OCI-LY3 (cell line): ENCODE data around the gene SPTA1.

Experiments
- H2AFZ ChIP-seq: fragments of 200-600, 300-600 bp; shearing (Covaris generic); 2 replicates; pipeline ENCODE4 v1.6.0; 2014; ENCODE audit warnings: antibody characterized with exemption, low read depth, low read length
- H3K27ac ChIP-seq: fragments of 200-600, 300-600 bp; sonication (generic); 2 replicates; pipeline ENCODE4 v1.5.1; 2014; ENCODE audit warnings: mild to moderate bottlenecking, low read length, moderate library complexity, mixed read lengths
- H3K27me3 ChIP-seq: fragments of 200-600, 300-600 bp; sonication (generic); 2 replicates; pipeline ENCODE4 v1.6.1; 2014; ENCODE audit warnings: low read depth, low read length, mixed read lengths
- H3K36me3 ChIP-seq: fragments of 200-600, 300-600 bp; sonication (generic); replicated peaks from 2 replicates; pipeline ENCODE3; 2014; ENCODE audit warnings: low read depth, low read length, mixed read lengths
- H3K4me1 ChIP-seq: fragments of 300-600, 200-600 bp; sonication (generic); 2 replicates; pipeline ENCODE4 v1.6.1; 2014; ENCODE audit warnings: low read length, mixed read lengths
- H3K4me2 ChIP-seq: fragments of 200-600, 300-600 bp; sonication (generic); 2 replicates; pipeline ENCODE4 v1.6.1; 2014; ENCODE audit warnings: low read length, mixed read lengths
- H3K4me3 ChIP-seq: fragments of 300-600, 200-600 bp; sonication (generic); 2 replicates; pipeline ENCODE4 v1.5.1; 2014; ENCODE audit warnings: antibody characterized with exemption, mild to moderate bottlenecking, low read length, moderate library complexity
- H3K79me2 ChIP-seq: fragments of 300-600, 200-600 bp; shearing (Covaris generic); 2 replicates; pipeline ENCODE4 v1.6.1; 2014; ENCODE audit warnings: mild to moderate bottlenecking, low read length, mixed read lengths
- H3K9ac ChIP-seq: fragments of 300-600, 200-600 bp; shearing (Covaris generic); 2 replicates; pipeline ENCODE4 v1.6.0; 2014; ENCODE audit warnings: mild to moderate bottlenecking, low read length, moderate library complexity
- H3K9me3 ChIP-seq: fragments of 200-600, 300-600 bp; shearing (Covaris generic); 2 replicates; pipeline ENCODE4 v1.6.1; 2014; ENCODE audit warnings: low read length, mixed read lengths; ENCODE audit not compliant: insufficient read depth
- H4K20me1 ChIP-seq: fragments of 200-600, 300-600 bp; sonication (generic); 2 replicates; pipeline ENCODE4 v1.6.1; 2016; ENCODE audit warnings: low read length, mixed read lengths; ENCODE audit not compliant: insufficient read depth
- CTCF ChIP-seq: fragments of 200-600, 300-600 bp; sonication (generic); IDR thresholded peaks from 2 replicates; pipeline ENCODE4 v1.5.1; 2014; ENCODE audit warnings: antibody characterized with exemption, low read length, low read depth
- EZH2phosphoT487 ChIP-seq: fragments of 200-600 bp; shearing (Covaris generic); IDR thresholded peaks from 2 replicates; pipeline ENCODE4 v1.6.1; 2018; ENCODE audit warnings: antibody characterized with exemption, mixed run types, low read depth

Gene SPTA1

GRCh38 chr1:158654086-158654485, 32.4 kb downstream of the SPTA1 start:
- no peaks in the 10 kb centered on the region for H3K27me3 ChIP-seq
- H3K9ac ChIP-seq, result no peak overlapping the region
- H3K4me3 ChIP-seq, result no peak overlapping the region
- no peak for TF ChIP-seq CTCF
- TF ChIP-seq EZH2phosphoT487, result no peak
- H3K4me2 ChIP-seq, result no peak overlapping the region
- no peaks in the 10 kb centered on the region for H3K79me2 ChIP-seq
- H3K27ac ChIP-seq, result no peak overlapping the region
- H3K36me3 ChIP-seq, result no peaks in the 10 kb centered on the region
- H4K20me1 ChIP-seq, result no peaks in the 10 kb centered on the region
- no peak overlapping the region for H2AFZ ChIP-seq
- H3K9me3 ChIP-seq, result no peaks in the 10 kb centered on the region
- no peaks in the 10 kb centered on the region for H3K4me1 ChIP-seq

- H3K27me3 ChIP-seq, result no peaks in the 10 kb centered on the region
- H3K9me3 ChIP-seq, result no peaks in the 10 kb centered on the region
- no peak overlapping the region for H3K4me2 ChIP-seq
- H3K36me3 ChIP-seq, result no peaks in the 10 kb centered on the region
- no peak overlapping the region for H3K27ac ChIP-seq
- H3K4me3 ChIP-seq, result no peak overlapping the region
- no peaks in the 10 kb centered on the region for H3K79me2 ChIP-seq
- 0 out of 2 replicates have a peak, but pooled peaks cover 2% of the 10 kb centered on the region for H3K4me1 ChIP-seq
- H2AFZ ChIP-seq, result no peak overlapping the region
- H3K9ac ChIP-seq, result no peak overlapping the region
- H4K20me1 ChIP-seq, result no peaks in the 10 kb centered on the region
- TF ChIP-seq EZH2phosphoT487, result no peak
- no peak for TF ChIP-seq CTCF
Measured at GRCh38 chr1:158652721-158653334, 33.7 kb downstream of the SPTA1 start.

- Histone ChIP-seq H3K4me1 (peaks cover 19% of the 10 kb centered on the region), H2AFZ (no peak overlapping the region), H3K4me2 (no peak overlapping the region), H3K27me3 (no peaks in the 10 kb centered on the region), H3K9me3 (no peaks in the 10 kb centered on the region), H3K9ac (no peak overlapping the region), H3K36me3 (no peaks in the 10 kb centered on the region), H3K27ac (no peak overlapping the region), H4K20me1 (no peaks in the 10 kb centered on the region), H3K4me3 (no peak overlapping the region), H3K79me2 (no peaks in the 10 kb centered on the region)
- TF ChIP-seq CTCF (peak; percentile 59), EZH2phosphoT487 (no peak)
Measured at GRCh38 chr1:158649052-158649451, 37.5 kb downstream of the SPTA1 start.

- no peaks in the 10 kb centered on the region for H3K36me3 ChIP-seq
- no peaks in the 10 kb centered on the region for H3K9me3 ChIP-seq
- TF ChIP-seq CTCF, result no peak
- no peak for TF ChIP-seq EZH2phosphoT487
- H3K4me3 ChIP-seq, result no peak overlapping the region
- H3K4me2 ChIP-seq, result peak overlapping the region; percentile 16; the same call in 1 of the 2 replicates
- no peak overlapping the region for H2AFZ ChIP-seq
- no peaks in the 10 kb centered on the region for H3K27me3 ChIP-seq
- H3K27ac ChIP-seq, result no peak overlapping the region
- no peaks in the 10 kb centered on the region for H3K79me2 ChIP-seq
- H3K9ac ChIP-seq, result no peak overlapping the region
- peaks cover 19% of the 10 kb centered on the region for H3K4me1 ChIP-seq
- H4K20me1 ChIP-seq, result no peaks in the 10 kb centered on the region
Measured at GRCh38 chr1:158646465-158646864, 40.0 kb downstream of the SPTA1 start.
